Astrocyte (in vitro differentiated cells and primary cell): ENCODE measurements around the gene SMARCA2. TPM values are rescaled to one million over a fixed set of nuclear protein-coding genes. Genes with fewer than 3 reads are reported as not detected.

ENCODE experiments used
- DNase-seq: peaks from one replicate; pipeline ENCODE4 v3.0.0-alpha.2; 2010; ENCODE audit warnings: low read depth
- FAIRE-seq: peaks from 2 replicates; lab custom pipeline; 2011; peaks lifted over from hg19 to GRCh38; lab: Jason Lieb, UNC
- H2AFZ ChIP-seq: 2 replicates; pipeline ENCODE4 v1.6.0; 2012; ENCODE audit warnings: low read depth, low read length, inconsistent platforms
- H3K27ac ChIP-seq: 2 replicates; pipeline ENCODE4 v1.5.1; 2011; ENCODE audit warnings: low read depth, low read length, inconsistent platforms
- H3K27me3 ChIP-seq: 2 replicates; pipeline ENCODE4 v1.6.0; 2011; ENCODE audit warnings: low read length, inconsistent platforms; ENCODE audit not compliant: insufficient read depth
- H3K36me3 ChIP-seq: 2 replicates; pipeline ENCODE4 v1.5.1; 2011; ENCODE audit warnings: low read length, inconsistent platforms; ENCODE audit not compliant: insufficient read depth
- H3K4me1 ChIP-seq: 2 replicates; pipeline ENCODE4 v1.5.1; 2011; ENCODE audit warnings: low read length, inconsistent platforms; ENCODE audit not compliant: insufficient read depth
- H3K4me2 ChIP-seq: 2 replicates; pipeline ENCODE4 v1.6.0; 2012; ENCODE audit warnings: low read length, inconsistent platforms
- H3K4me3 ChIP-seq: 2 replicates; pipeline ENCODE4 v1.5.1; 2011; ENCODE audit warnings: low read depth, mild to moderate bottlenecking, low read length, inconsistent platforms; ENCODE audit not compliant: insufficient read depth
- H3K79me2 ChIP-seq: 2 replicates; pipeline ENCODE4 v1.6.0; 2012; ENCODE audit warnings: mild to moderate bottlenecking, low read length, inconsistent platforms; ENCODE audit not compliant: insufficient read depth
- H3K9ac ChIP-seq: 2 replicates; pipeline ENCODE4 v1.6.0; 2012; ENCODE audit warnings: mild to moderate bottlenecking, low read length, inconsistent platforms
- H3K9me3 ChIP-seq: 2 replicates; pipeline ENCODE4 v1.5.1; 2012; ENCODE audit warnings: low read depth, mild to moderate bottlenecking, low read length, inconsistent platforms; ENCODE audit not compliant: insufficient read depth
- H4K20me1 ChIP-seq: 2 replicates; pipeline ENCODE4 v1.6.0; 2012; ENCODE audit warnings: low read length, inconsistent platforms; ENCODE audit not compliant: insufficient read depth
- H3K27ac Mint-ChIP-seq: one replicate; pipeline ENCODE4 v1.8.0; 2021; ENCODE audit warnings: mild to moderate bottlenecking, mixed read lengths; ENCODE audit not compliant: unreplicated experiment
- H3K27me3 Mint-ChIP-seq: one replicate; pipeline ENCODE4 v1.8.0; 2021; ENCODE audit warnings: low read depth, mixed read lengths; ENCODE audit not compliant: unreplicated experiment
- H3K36me3 Mint-ChIP-seq: one replicate; pipeline ENCODE4 v1.8.0; 2021; ENCODE audit warnings: low read depth, mixed read lengths; ENCODE audit not compliant: unreplicated experiment
- H3K4me1 Mint-ChIP-seq: one replicate; pipeline ENCODE4 v1.8.0; 2021; ENCODE audit warnings: low read depth, mixed read lengths; ENCODE audit not compliant: unreplicated experiment
- H3K4me3 Mint-ChIP-seq: one replicate; pipeline ENCODE4 v1.8.0; 2021; ENCODE audit warnings: mild to moderate bottlenecking, moderate library complexity, mixed read lengths; ENCODE audit not compliant: unreplicated experiment
- H3K9me3 Mint-ChIP-seq: one replicate; pipeline ENCODE4 v1.8.0; 2021; ENCODE audit warnings: mild to moderate bottlenecking, mixed read lengths; ENCODE audit not compliant: unreplicated experiment
- CTCF ChIP-seq: IDR thresholded peaks from 2 replicates; pipeline ENCODE4 v1.5.1; 2011; ENCODE audit warnings: low read depth, mild to moderate bottlenecking, inconsistent platforms, low read length, moderate library complexity; ENCODE audit not compliant: insufficient read depth
- EZH2 ChIP-seq: IDR thresholded peaks from 2 replicates; pipeline ENCODE4 v1.6.1; 2012; ENCODE audit warnings: mild to moderate bottlenecking, low read length, inconsistent platforms; ENCODE audit not compliant: insufficient read depth
- total RNA-seq: library from RNA; stranded (reverse); gene quantifications from 2 replicates; pipeline ENCODE4 v1.2.1, GENCODE V29; 2021

The SMARCA2 gene
- total RNA-seq, 1 donor from 2014 or later, result 54.2 TPM

GRCh38 chr9:2013743-2014475, 1.2 kb upstream of the SMARCA2 start:
- peak overlapping the region; percentile 84 for H3K9ac ChIP-seq
- H3K4me3 ChIP-seq, result peak overlapping the region; percentile 76
- TF ChIP-seq EZH2, result no peak
- TF ChIP-seq CTCF, result no peak
- no peak overlapping the region for H3K27ac Mint-ChIP-seq
- H3K9me3 Mint-ChIP-seq, result no peaks in the 10 kb centered on the region
- peaks cover 10% of the 10 kb centered on the region for H4K20me1 ChIP-seq
- no peaks in the 10 kb centered on the region for H3K27me3 ChIP-seq
- no peak for FAIRE-seq
- no peaks in the 10 kb centered on the region for H3K36me3 Mint-ChIP-seq
- peaks cover 7% of the 10 kb centered on the region for H3K4me1 ChIP-seq
- H3K9me3 ChIP-seq, result no peaks in the 10 kb centered on the region
- H3K79me2 ChIP-seq, result peaks cover 13% of the 10 kb centered on the region
- H3K4me1 Mint-ChIP-seq, result peaks cover 5% of the 10 kb centered on the region
- H3K27me3 Mint-ChIP-seq, result peaks cover 8% of the 10 kb centered on the region
- H3K4me2 ChIP-seq, result peak overlapping the region; percentile 93
- no peak for DNase-seq
- H3K27ac ChIP-seq, result peak overlapping the region; percentile 78
- H3K36me3 ChIP-seq, result no peaks in the 10 kb centered on the region
- H3K4me3 Mint-ChIP-seq, result peak overlapping the region; percentile 94
- peak overlapping the region; percentile 92 for H2AFZ ChIP-seq

- H3K4me3 ChIP-seq, result peak overlapping the region; percentile 79
- H3K79me2 ChIP-seq, result peaks cover 32% of the 10 kb centered on the region
- no peak for TF ChIP-seq EZH2
- TF ChIP-seq CTCF, result no peak
- peak overlapping the region; percentile 93 for H3K27ac Mint-ChIP-seq
- H3K36me3 ChIP-seq, result no peaks in the 10 kb centered on the region
- no peaks in the 10 kb centered on the region for H3K9me3 ChIP-seq
- no peaks in the 10 kb centered on the region for H3K27me3 ChIP-seq
- peak overlapping the region; percentile 96 for H2AFZ ChIP-seq
- no peaks in the 10 kb centered on the region for H3K36me3 Mint-ChIP-seq
- peak overlapping the region; percentile 94 for H3K4me3 Mint-ChIP-seq
- H3K4me1 ChIP-seq, result peaks cover 7% of the 10 kb centered on the region
- no peak for FAIRE-seq
- H3K27me3 Mint-ChIP-seq, result peaks cover 10% of the 10 kb centered on the region
- H4K20me1 ChIP-seq, result peaks cover 15% of the 10 kb centered on the region
- peak overlapping the region; percentile 74 for H3K27ac ChIP-seq
- peaks cover 8% of the 10 kb centered on the region for H3K4me1 Mint-ChIP-seq
- peak overlapping the region; percentile 93 for H3K4me2 ChIP-seq
- DNase-seq, result peak; percentile 35
- H3K9ac ChIP-seq, result peak overlapping the region; percentile 91
- H3K9me3 Mint-ChIP-seq, result no peaks in the 10 kb centered on the region
Observed at GRCh38 chr9:2015581-2016407, 647 bp downstream of the SMARCA2 start.
